ENCODE results near the gene KIF7.

DNA sequence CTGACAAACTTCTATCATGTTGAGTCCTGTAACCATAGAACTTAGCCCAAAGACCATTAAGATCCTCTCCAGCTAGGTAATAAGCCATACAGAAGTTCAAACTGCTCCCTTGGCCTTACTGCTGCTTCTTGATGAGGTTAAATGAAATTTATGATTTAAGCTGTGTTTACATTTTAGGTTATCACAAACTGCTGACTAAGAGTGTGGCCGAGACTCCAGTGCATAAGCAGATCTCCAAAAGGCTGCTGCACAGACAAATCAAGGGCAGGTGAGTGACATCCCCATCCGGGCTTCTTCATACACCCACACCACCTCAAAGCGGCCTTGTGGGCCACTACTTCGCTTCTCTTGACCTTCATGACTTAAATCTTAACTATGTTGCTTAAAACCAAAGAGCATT is 39.0 kb downstream of the KIF7 start:
- no peak for TF ChIP-seq TAF1 (IDR thresholded peaks at IDR 0.05; ENCODE audit: low read depth, low read length)
- no peak for TF ChIP-seq POLR2A (IDR thresholded peaks at IDR 0.05; ENCODE audit: low read depth, low read length)
- no peak for TF ChIP-seq POLR2AphosphoS5 (IDR thresholded peaks at IDR 0.05; ENCODE audit: low read depth, low read length)
- no peak for TF ChIP-seq POU2F2 (IDR thresholded peaks at IDR 0.05; ENCODE audit: low read depth, low read length)
- no peak for TF ChIP-seq PAX5 (IDR thresholded peaks at IDR 0.05; ENCODE audit: insufficient read depth, low read length, severe bottlenecking)

Measured in GM12891 (cell line).